ENCODE data around the gene AKR1A1. TPM values are rescaled to one million over a fixed set of nuclear protein-coding genes. Genes with fewer than 3 reads are reported as not detected.

AKR1A1 gene
- total and polyA plus RNA-seq, 2 of the 8 experiments (the other 6 are each of a cell fraction or from before 2014, with no cell fraction given): 344 to 435 TPM

DNA sequence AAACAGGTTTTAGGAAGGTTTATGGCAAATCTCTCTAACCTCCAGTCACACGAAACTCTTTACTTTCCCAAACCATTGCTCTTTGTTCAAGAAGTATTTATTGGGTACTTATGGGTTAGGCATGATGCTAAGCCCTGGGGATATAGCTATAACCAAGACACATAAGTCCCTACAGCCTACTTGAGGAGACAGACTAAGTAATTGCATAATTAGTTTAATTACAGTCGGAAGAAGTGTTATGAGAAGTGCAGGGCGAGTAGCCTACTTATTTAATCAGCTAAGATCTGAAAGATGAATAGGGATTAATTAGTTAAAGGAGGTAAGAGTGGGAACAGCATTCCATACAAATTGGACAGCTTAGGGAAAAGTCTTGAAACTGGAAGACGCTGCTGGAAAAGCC lies 20.0 kb downstream of the AKR1A1 start:
- Histone ChIP-seq H3K4me2 (ENCODE audit: insufficient read depth in 1 of 2, low read depth in 2 of 2, low read length in 2 of 2) (no peak overlapping the region), H3K27me3 (replicated peaks in 1 of 4; ENCODE audit: control insufficient read depth in 3 of 4, extremely low read depth in 1 of 4, insufficient read depth in 3 of 4, low read length in 3 of 4) (no peaks in the 10 kb centered on the region), H3K9me3 (ENCODE audit: insufficient read depth in 2 of 2, low read depth in 1 of 2, low read length in 1 of 2) (no peaks in the 10 kb centered on the region), H4K8ac (ENCODE audit: extremely low read depth, insufficient read depth, low read length) (no peak overlapping the region), H2BK5ac (ENCODE audit: low read depth, low read length) (no peak overlapping the region), H3K23me2 (ENCODE audit: low read depth, low read length) (no peaks in the 10 kb centered on the region), H3K4me3 (ENCODE audit: extremely low read depth in 1 of 4, insufficient read depth in 2 of 4, low read depth in 3 of 4, low read length in 4 of 4) (no peak overlapping the region), H4K91ac (replicated peaks; ENCODE audit: insufficient read length, low read length) (no peak overlapping the region), H2BK12ac (ENCODE audit: low read depth, low read length) (no peak overlapping the region), H2AK5ac (ENCODE audit: low read depth, low read length) (no peak overlapping the region), H2BK120ac (replicated peaks; ENCODE audit: low read depth, low read length) (no peak overlapping the region), H2BK15ac (ENCODE audit: low read length) (no peak overlapping the region), H3K14ac (ENCODE audit: insufficient read length) (no peak overlapping the region), H3K27ac (ENCODE audit: low read depth, low read length) (no peak overlapping the region), H3K18ac (ENCODE audit: extremely low read depth, low read length) (no peak overlapping the region), H3K56ac (replicated peaks; ENCODE audit: insufficient read length, low read depth, low read length) (no peak overlapping the region), H3K36me3 (ENCODE audit: control insufficient read depth in 2 of 4, insufficient read depth in 4 of 4, low read length in 3 of 4) (peaks cover 27 to 48% (median 41%) of the 10 kb centered on the region in 4 experiments), H3K4ac (replicated peaks; ENCODE audit: insufficient read length, low read depth, low read length) (no peak overlapping the region), H3K23ac (ENCODE audit: insufficient read length) (no peak overlapping the region), H2BK20ac (ENCODE audit: low read length) (no peak overlapping the region), H4K5ac (ENCODE audit: insufficient read length, low read depth, low read length) (no peak overlapping the region), H4K20me1 (replicated peaks in 1 of 2; ENCODE audit: control insufficient read depth in 1 of 2, insufficient read depth in 2 of 2, low read length in 2 of 2) (peaks cover 6 to 11% of the 10 kb centered on the region in 2 experiments), H3K79me1 (ENCODE audit: low read depth, low read length) (0 out of 2 replicates have a peak, but pooled peaks cover 3% of the 10 kb centered on the region), H3K4me1 (replicated peaks in 1 of 4; ENCODE audit: control insufficient read depth in 3 of 4, insufficient read depth in 4 of 4, low read length in 3 of 4) (peaks cover 0 to 12% (median 5%) of the 10 kb centered on the region in 4 experiments; a peak in 6 of 7 replicates), H3K79me2 (ENCODE audit: control insufficient read depth in 1 of 2, insufficient read depth in 2 of 2, low read length in 2 of 2) (no peaks in the 10 kb centered on the region), H3K9ac (replicated peaks in 1 of 4; ENCODE audit: extremely low read depth in 1 of 4, low read depth in 3 of 4, low read length in 3 of 4) (no peak overlapping the region), H2AFZ (ENCODE audit: low read length) (no peak overlapping the region)
- ChIA-PET POLR2A (ENCODE audit: partially characterized antibody) (interaction anchor here (1.3 to 16.6 kb wide), 8 partner anchors 9 to 70 kb away, joined by 3 to 222 read pairs (median 81); partner anchors contain the start of genes AKR1A1, CCDC163, MMACHC and NASP), CTCF (ENCODE audit: partially characterized antibody) (interaction anchor here (0.7 to 10.7 kb wide), 25 partner anchors 10 to 553 kb away, joined by 3 to 133 read pairs (median 7); partner anchors contain the start of genes AKR1A1, CCDC163, MMACHC and NASP)
- no peak for FAIRE-seq
- WGBS, 2 experiments (ENCODE audit: extremely low coverage in 1 of 2, insufficient coverage in 1 of 2, insufficient read length in 1 of 2, insufficient replicate concordance in 2 of 2, low coverage in 1 of 2, low lambda C conversion rate in 2 of 2, missing lambda C conversion rate in 1 of 2): 91% methylated on average over 4 of the region's 4 CpGs; no CpG with 5 or more reads in 1 of the 2 experiments
- no peak for DNase-seq (ENCODE audit: low read depth in 1 of 2, low spot score in 2 of 2)
- TF ChIP-seq CEBPB (IDR thresholded peaks at IDR 0.05; ENCODE audit: low read depth, low read length): no peak
- no peak for TF ChIP-seq BACH1 (IDR thresholded peaks at IDR 0.05; ENCODE audit: low read length)
- TF ChIP-seq KDM4A (IDR thresholded peaks at IDR 0.05; ENCODE audit: low read depth, low read length, severe bottlenecking): no peak
- TF ChIP-seq PHF8 (conservative IDR thresholded peaks at IDR 0.05; ENCODE audit: low read depth, low read length): no peak
- TF ChIP-seq JUND (IDR thresholded peaks at IDR 0.05; ENCODE audit: low read length): no peak
- no peak for TF ChIP-seq TBP (IDR thresholded peaks at IDR 0.05; ENCODE audit: low read depth, low read length)
- no peak for TF ChIP-seq CTBP2 (IDR thresholded peaks at IDR 0.05; ENCODE audit: borderline replicate concordance, insufficient read depth, insufficient read length, low read length)
